HepG2 (cell line): ENCODE data around the gene DOCK4. TPM values are rescaled to one million over a fixed set of nuclear protein-coding genes. Genes with fewer than 3 reads are reported as not detected.

Experiments used
- ATAC-seq: fragments of 200-7000 bp; cut with Tn5 transposase; 3 replicates; pipeline ENCODE4 v1.9.1; 2020; ENCODE audit warnings: mild to moderate bottlenecking, moderate library complexity
- BruUV-seq: library from RNA; stranded (reverse); fragments of 400-500 nt; replicated peaks from 2 replicates; lab custom pipeline; 2021; lab: Mats Ljungman, UMichigan
- CTCF ChIA-PET: fragments of 300-600 bp; formaldehyde crosslinking; extraction: SDS; loops from one replicate; lab custom pipeline; 2021; ENCODE audit warnings: low total read pairs, inconsistent platforms, low intra/inter-chr PET ratio; lab: Yijun Ruan, JAX
- POLR2A ChIA-PET: fragments of 350-600 bp; sonication (Branson Sonifier 250); formaldehyde crosslinking; loops from one replicate; lab custom pipeline; 2020; ENCODE audit warnings: antibody characterized with exemption, inconsistent platforms; lab: Yijun Ruan, JAX
- DNase-seq: peaks from one replicate; pipeline ENCODE4 v3.0.0-alpha.2; 2015; ENCODE audit warnings: low spot score
- FAIRE-seq: peaks from 3 replicates; lab custom pipeline; 2011; peaks lifted over from hg19 to GRCh38; lab: Jason Lieb, UNC
- H2AFZ ChIP-seq: one replicate; pipeline ENCODE4 v1.6.1; 2011; ENCODE audit warnings: low read length, inconsistent platforms
- H3K27ac ChIP-seq: fragments of 300-600 bp; 3 replicates; pipeline ENCODE4 v1.8.0; 2011; ENCODE audit warnings: mixed run types, mild to moderate bottlenecking, mixed read lengths, low read length, inconsistent platforms; ENCODE audit not compliant: insufficient read depth; ENCODE audit errors: extremely low read length
- H3K27me3 ChIP-seq, 2 experiments: fragments of 200-600 bp in 1 of 2; 2 replicates in 1 of 2; 3 replicates in 1 of 2; pipeline versions ENCODE4 v1.6.0 to v1.8.0; 2011; ENCODE audit warnings: low read length in 2 of 2, mild to moderate bottlenecking in 2 of 2, moderate library complexity in 2 of 2, inconsistent platforms in 1 of 2; ENCODE audit not compliant: insufficient read depth in 2 of 2, control insufficient read depth in 1 of 2
- H3K36me3 ChIP-seq, 2 experiments: fragments of 200-600 bp in 1 of 2; replicated peaks in 1 of 2; 2 replicates in 1 of 2; 3 replicates in 1 of 2; pipeline versions ENCODE4 v1.5.1 to v1.8.0; 2011; ENCODE audit warnings: low read length in 2 of 2, inconsistent platforms in 1 of 2; ENCODE audit not compliant: insufficient read depth in 2 of 2, control insufficient read depth in 1 of 2
- H3K4me1 ChIP-seq: 2 replicates; pipeline ENCODE4 v1.5.1; 2012; ENCODE audit warnings: low read length, inconsistent platforms; ENCODE audit not compliant: insufficient read depth
- H3K4me2 ChIP-seq: 2 replicates; pipeline ENCODE4 v1.6.0; 2011; ENCODE audit warnings: low read depth, low read length, inconsistent platforms
- H3K4me3 ChIP-seq, 3 experiments: fragments of 200-600 bp in 1 of 3; sonication (generic), shearing (Covaris generic) in 1 of 3; replicated peaks in 1 of 3; 2 replicates each; pipeline ENCODE4 v1.5.1; 2011 to 2016; ENCODE audit warnings: low read length in 3 of 3, inconsistent platforms in 2 of 3, low read depth in 2 of 3, mild to moderate bottlenecking in 2 of 3, control low read depth in 1 of 3, mixed read lengths in 1 of 3; ENCODE audit not compliant: insufficient read depth in 1 of 3
- H3K79me2 ChIP-seq: one replicate; pipeline ENCODE4 v1.6.1; 2011; ENCODE audit warnings: low read length, inconsistent platforms; ENCODE audit not compliant: insufficient read depth
- H3K9ac ChIP-seq: 2 replicates; pipeline ENCODE4 v1.6.0; 2011; ENCODE audit warnings: mild to moderate bottlenecking, low read depth, low read length, inconsistent platforms; ENCODE audit not compliant: insufficient read depth
- H3K9me3 ChIP-seq: 2 replicates; pipeline ENCODE4 v1.5.1; 2012; ENCODE audit warnings: mild to moderate bottlenecking, low read length
- H4K20me1 ChIP-seq: 2 replicates; pipeline ENCODE4 v1.6.0; 2011; ENCODE audit warnings: inconsistent platforms, mild to moderate bottlenecking, low read length, moderate library complexity; ENCODE audit not compliant: insufficient read depth
- ARID2 ChIP-seq: sonication (generic); formaldehyde crosslinking; IDR thresholded peaks from 2 replicates; pipeline ENCODE4 v1.8.1; 2022; ENCODE audit warnings: mild to moderate bottlenecking, missing genetic modification reagents, borderline replicate concordance
- TAF1 ChIP-seq: sonication (generic); formaldehyde crosslinking; IDR thresholded peaks from 2 replicates; pipeline ENCODE4 v1.4.0; 2020; ENCODE audit warnings: missing genetic modification reagents
- THYN1 ChIP-seq: sonication (generic); formaldehyde crosslinking; IDR thresholded peaks from 2 replicates; pipeline ENCODE4 v1.8.1; 2023; ENCODE audit warnings: low read depth, mild to moderate bottlenecking, moderate library complexity, missing genetic modification reagents, borderline replicate concordance
- ZNF251 ChIP-seq: sonication (generic); formaldehyde crosslinking; IDR thresholded peaks from 2 replicates; pipeline ENCODE4 v1.9.0; 2021; ENCODE audit warnings: mild to moderate bottlenecking, missing genetic modification reagents
- ZNF253 ChIP-seq: sonication (generic); formaldehyde crosslinking; IDR thresholded peaks from 2 replicates; pipeline ENCODE4 v1.8.0; 2022; ENCODE audit warnings: mild to moderate bottlenecking, missing genetic modification reagents, borderline replicate concordance
- ZNF484 ChIP-seq: sonication (generic); formaldehyde crosslinking; IDR thresholded peaks from 2 replicates; pipeline ENCODE4 v1.5.1; 2020; ENCODE audit warnings: mild to moderate bottlenecking, low read depth, missing genetic modification reagents, borderline replicate concordance
- ZNF615 ChIP-seq: sonication (generic); formaldehyde crosslinking; IDR thresholded peaks from 2 replicates; pipeline ENCODE4 v1.5.0; 2020; ENCODE audit warnings: mild to moderate bottlenecking, missing genetic modification reagents, borderline replicate concordance
- ZNF713 ChIP-seq: sonication (generic); formaldehyde crosslinking; IDR thresholded peaks from 2 replicates; pipeline ENCODE4 v1.4.0; 2020; ENCODE audit warnings: mild to moderate bottlenecking, missing genetic modification reagents
- whole genome bisulfite sequencing: methylation state at CpG from one replicate; pipeline ENCODE4 v1.1.6; 2017; ENCODE audit warnings: low lambda C conversion rate; 5-methylcytosine and 5-hydroxymethylcytosine counted together
- in situ Hi-C: cut with HindIII; loops from 2 replicates; pipeline ENCODE4 v1.10.0; 2017; ENCODE audit warnings: low pct_unique_long_range_greater_than_20kb; ENCODE audit not compliant: extremely low pct_ligation_motif_present
- intact Hi-C: fragments of 100-400 bp; cut with micrococcal nuclease; formaldehyde crosslinking; loops from one replicate; pipeline ENCODE4 v1.10.0; 2022; ENCODE audit not compliant: unreplicated experiment
- polyA plus RNA-seq, 8 experiments: library from polyadenylated mRNA; depleted of rRNA in 3 of 8; stranded (reverse) in 7 of 8; unstranded in 1 of 8; fragments of >200 nt; fragmentation: Illumina TruSeq in 4 of 8; extraction: Trizol in 4 of 8; gene quantifications; 2 replicates each; pipeline versions ENCODE4 v1.2.1 to v1.2.3, GENCODE V29; 2011 to 2016; ENCODE audit warnings: low read depth in 4 of 8, missing spikeins in 1 of 8, mixed read lengths in 1 of 8; ENCODE audit not compliant: insufficient read depth in 1 of 8
- total RNA-seq, 5 experiments: library from RNA; depleted of rRNA; stranded (reverse); fragments of >200 nt; fragmentation: Illumina TruSeq; extraction: Trizol; gene quantifications; 2 replicates each; pipeline ENCODE4 v1.2.3, GENCODE V29; 2016; ENCODE audit warnings: low read depth in 1 of 5
- TF ChIP-seq, protein P1 (sequence below): sonication (generic); formaldehyde crosslinking; IDR thresholded peaks from 2 replicates; pipeline ENCODE4 v1.8.0; 2022; ENCODE audit warnings: missing genetic modification reagents, mild to moderate bottlenecking, inconsistent platforms, borderline replicate concordance
- TF ChIP-seq, protein P2 (sequence below): sonication (generic); formaldehyde crosslinking; IDR thresholded peaks from 2 replicates; pipeline ENCODE4 v1.5.1; 2020; ENCODE audit warnings: mild to moderate bottlenecking, missing genetic modification reagents

DOCK4 gene
- total and polyA plus RNA-seq, 2 of the 13 experiments (the other 11 are each of a cell fraction or from before 2014, with no cell fraction given), result 13.5 to 17.4 TPM

DNA sequence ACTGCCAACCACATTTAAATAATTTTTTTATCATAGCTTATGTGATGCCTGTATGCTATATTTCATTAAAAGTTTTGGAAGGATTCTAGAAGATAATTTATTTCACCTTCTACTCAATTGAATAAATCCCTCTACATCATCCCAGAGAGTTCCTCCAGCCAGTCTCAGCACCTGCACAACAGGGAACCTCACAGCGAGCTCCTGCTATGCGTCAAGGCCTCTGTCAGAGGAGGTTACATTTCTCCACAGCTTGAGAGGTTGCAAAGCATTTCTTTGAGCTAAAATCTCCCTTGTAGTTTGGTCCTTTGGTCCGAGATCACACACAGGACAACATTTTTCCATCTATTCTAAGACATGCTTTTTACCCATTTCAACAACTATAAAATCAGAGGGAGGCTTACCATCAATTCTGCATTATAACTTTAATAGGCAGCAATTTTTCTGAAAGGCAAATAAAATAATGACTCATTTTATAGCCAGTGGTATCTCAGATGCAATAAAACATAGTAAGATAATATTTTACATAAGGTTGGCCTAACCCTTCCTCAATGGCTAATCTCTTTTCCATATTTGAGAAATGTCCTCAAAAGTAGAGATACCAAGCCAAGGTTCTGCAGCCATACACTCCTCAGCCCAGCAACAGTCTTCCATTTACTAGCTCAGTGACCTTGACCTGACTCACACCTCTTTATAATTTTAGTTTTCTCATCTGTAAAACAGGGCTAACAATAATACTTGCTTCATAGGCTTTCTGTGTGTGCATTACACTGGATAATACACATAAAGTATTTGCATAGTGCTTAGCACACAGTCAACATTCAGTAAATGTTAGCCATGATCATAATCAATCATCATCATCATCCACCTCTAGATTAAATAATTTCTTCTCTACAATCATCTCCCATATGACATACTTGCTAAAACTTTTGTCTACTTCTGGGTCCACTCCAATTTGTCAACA lies 68.8 kb downstream of the DOCK4 start:
- no peaks in the 10 kb centered on the region for H3K36me3 ChIP-seq

More for the DNA sequence above, 68.8 kb downstream of the DOCK4 start:
- BruUV-seq, result no TSS peak
- 97% methylated on average over 3 of the region's 3 CpGs for WGBS
- TF ChIP-seq ARID2 (CRISPR knock-in tag), result no peak
- TF ChIP-seq ZNF484, result no peak
- TF ChIP-seq TAF1 (CRISPR knock-in tag), result no peak
- no peak for TF ChIP-seq THYN1 (CRISPR knock-in tag)
- TF ChIP-seq ZNF251, result no peak
- TF ChIP-seq ZNF615, result no peak
- TF ChIP-seq ZNF713 (CRISPR knock-in tag), result no peak
- TF ChIP-seq ZNF253, result no peak
- TF ChIP-seq, protein P1, sequence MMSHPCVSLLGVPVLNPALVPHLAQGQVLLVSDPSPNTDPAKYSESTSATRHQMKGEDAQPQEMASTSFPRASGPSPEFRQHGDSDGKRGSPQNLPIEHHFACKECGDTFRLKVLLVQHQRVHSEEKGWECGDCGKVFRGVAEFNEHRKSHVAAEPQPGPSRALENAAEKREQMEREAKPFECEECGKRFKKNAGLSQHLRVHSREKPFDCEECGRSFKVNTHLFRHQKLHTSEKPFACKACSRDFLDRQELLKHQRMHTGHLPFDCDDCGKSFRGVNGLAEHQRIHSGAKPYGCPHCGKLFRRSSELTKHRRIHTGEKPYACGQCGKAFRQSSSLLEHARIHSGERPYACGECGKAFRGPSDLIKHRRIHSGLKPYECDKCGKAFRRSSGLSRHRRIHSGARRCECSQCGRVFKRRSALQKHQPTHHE (CRISPR knock-in tag), result no peak
- TF ChIP-seq, protein P2, sequence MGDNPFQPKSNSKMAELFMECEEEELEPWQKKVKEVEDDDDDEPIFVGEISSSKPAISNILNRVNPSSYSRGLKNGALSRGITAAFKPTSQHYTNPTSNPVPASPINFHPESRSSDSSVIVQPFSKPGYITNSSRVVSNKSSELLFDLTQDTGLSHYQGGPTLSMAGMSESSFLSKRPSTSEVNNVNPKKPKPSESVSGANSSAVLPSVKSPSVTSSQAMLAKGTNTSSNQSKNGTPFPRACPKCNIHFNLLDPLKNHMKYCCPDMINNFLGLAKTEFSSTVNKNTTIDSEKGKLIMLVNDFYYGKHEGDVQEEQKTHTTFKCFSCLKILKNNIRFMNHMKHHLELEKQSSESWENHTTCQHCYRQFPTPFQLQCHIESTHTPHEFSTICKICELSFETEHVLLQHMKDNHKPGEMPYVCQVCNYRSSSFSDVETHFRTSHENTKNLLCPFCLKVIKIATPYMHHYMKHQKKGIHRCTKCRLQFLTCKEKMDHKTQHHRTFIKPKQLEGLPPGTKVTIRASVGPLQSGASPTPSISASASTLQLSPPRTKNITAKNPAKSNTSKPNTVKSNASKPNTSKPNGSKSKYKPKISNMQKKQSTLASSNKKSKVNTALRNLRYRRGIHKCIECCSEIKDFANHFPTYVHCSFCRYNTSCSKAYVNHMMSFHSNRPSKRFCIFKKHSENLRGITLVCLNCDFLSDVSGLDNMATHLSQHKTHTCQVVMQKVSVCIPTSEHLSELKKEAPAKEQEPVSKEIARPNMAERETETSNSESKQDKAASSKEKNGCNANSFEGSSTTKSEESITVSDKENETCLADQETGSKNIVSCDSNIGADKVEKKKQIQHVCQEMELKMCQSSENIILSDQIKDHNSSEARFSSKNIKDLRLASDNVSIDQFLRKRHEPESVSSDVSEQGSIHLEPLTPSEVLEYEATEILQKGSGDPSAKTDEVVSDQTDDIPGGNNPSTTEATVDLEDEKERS (CRISPR knock-in tag), result no peak
- Histone ChIP-seq H3K79me2 (peaks cover 27% of the 10 kb centered on the region), H4K20me1 (0 out of 2 replicates have a peak, but pooled peaks cover 5% of the 10 kb centered on the region), H3K4me3 (no peak overlapping the region), H3K4me2 (no peak overlapping the region), H3K27ac (no peak overlapping the region), H3K4me1 (peaks cover 32% of the 10 kb centered on the region), H3K27me3 (no peaks in the 10 kb centered on the region), H3K9ac (no peak overlapping the region), H3K9me3 (no peaks in the 10 kb centered on the region), H2AFZ (no peak overlapping the region)
- DNase-seq, result no peak
- CTCF ChIA-PET, result no interaction called here
- in situ Hi-C loops, result no loop called here
- FAIRE-seq, result no peak
- no peak for ATAC-seq
- intact Hi-C loops, result no loop called here
- POLR2A ChIA-PET, result no interaction called here
